ENCODE data around the gene ZCWPW1. TPM values are rescaled to one million over a fixed set of nuclear protein-coding genes. Genes with fewer than 3 reads are reported as not detected.

The ZCWPW1 gene
- total and polyA plus RNA-seq, 7 donors: 1.2 to 9.4 (median 5.4) TPM

- Histone ChIP-seq H3K27ac (peak overlapping the region; percentile 91 to 100 (median 99)), H3K4me1 (peaks cover 0 to 35% (median 29%) of the 10 kb centered on the region in 4 donors), H3K27me3 (no peaks in the 10 kb centered on the region), H3K4me3 (peak overlapping the region in 3 of 4 donors; percentile 61 to 90 (median 85)), H3K36me3 (peaks cover 0 to 16% (median under 1%) of the 10 kb centered on the region in 4 donors), H3K9me3 (no peaks in the 10 kb centered on the region)
- no peak for DNase-seq
- 53 to 67% methylated on average over 16 of the region's 16 CpGs for WGBS, 2 donors
- TF ChIP-seq POLR2A (IDR thresholded peaks at IDR 0.05) (no peak), CTCF (IDR thresholded peaks at IDR 0.05) (no peak), EP300 (IDR thresholded peaks at IDR 0.05) (no peak), POLR2AphosphoS5 (IDR thresholded peaks at IDR 0.05) (no peak)
- intact Hi-C loops (cut with DNase I): no loop called here
Measured at GRCh38 chr7:100427762-100428198, 723 bp downstream of the ZCWPW1 start.

GRCh38 chr7:100426516-100426915 is 2.0 kb downstream of the ZCWPW1 start:
- H3K9me3 ChIP-seq: no peaks in the 10 kb centered on the region
- intact Hi-C loops (cut with DNase I): no loop called here
- H3K36me3 ChIP-seq: peaks cover 0 to 13% (median 0%) of the 10 kb centered on the region in 4 donors
- peaks cover 0 to 22% (median 16%) of the 10 kb centered on the region in 4 donors for H3K4me1 ChIP-seq
- H3K27ac ChIP-seq: no peak overlapping the region
- DNase-seq: no peak
- no peak for TF ChIP-seq POLR2AphosphoS5 (IDR thresholded peaks at IDR 0.05)
- no peak for TF ChIP-seq POLR2A (IDR thresholded peaks at IDR 0.05)
- TF ChIP-seq CTCF (IDR thresholded peaks at IDR 0.05): no peak
- no peak for TF ChIP-seq EP300 (IDR thresholded peaks at IDR 0.05)
- no peaks in the 10 kb centered on the region for H3K27me3 ChIP-seq
- H3K4me3 ChIP-seq: no peak overlapping the region

- no peak for TF ChIP-seq POLR2AphosphoS5 (IDR thresholded peaks at IDR 0.05)
- no peak for TF ChIP-seq CTCF (IDR thresholded peaks at IDR 0.05)
- TF ChIP-seq EP300 (IDR thresholded peaks at IDR 0.05): no peak
- no peak for TF ChIP-seq POLR2A (IDR thresholded peaks at IDR 0.05)
- intact Hi-C loops (cut with DNase I): no loop called here
- no peak overlapping the region for H3K27ac ChIP-seq
- no peak overlapping the region for H3K4me3 ChIP-seq
- DNase-seq: no peak
- no peaks in the 10 kb centered on the region for H3K9me3 ChIP-seq
- H3K36me3 ChIP-seq: peaks cover 0 to 12% (median 0%) of the 10 kb centered on the region in 4 donors
- peaks cover 0 to 11% (median 4%) of the 10 kb centered on the region in 4 donors for H3K4me1 ChIP-seq
- no peaks in the 10 kb centered on the region for H3K27me3 ChIP-seq
- WGBS, 2 donors: 39 to 83% methylated on average over 1 of the region's 1 CpG
Measured at GRCh38 chr7:100425347-100425746, 3.2 kb downstream of the ZCWPW1 start.

DNA sequence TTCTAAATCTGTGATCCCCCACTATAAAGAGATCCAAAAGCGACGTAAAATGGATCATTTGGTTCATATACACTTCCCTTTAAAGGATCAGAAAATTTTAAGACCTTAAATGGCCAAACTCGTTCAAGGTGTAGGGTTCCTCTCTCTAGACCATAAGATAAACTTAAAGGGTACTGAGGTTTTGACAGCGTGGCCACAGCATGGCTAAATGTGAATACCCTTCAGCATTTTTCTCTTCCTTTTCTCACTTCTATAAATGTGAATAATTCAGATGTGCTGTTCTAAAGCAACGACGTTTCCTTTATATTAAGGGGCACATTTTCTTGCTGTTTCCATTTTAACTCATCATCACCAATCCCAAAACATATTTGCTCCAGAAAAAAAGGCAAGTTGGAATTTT is 5.2 kb downstream of the ZCWPW1 start:
- Histone ChIP-seq H3K27me3 (no peaks in the 10 kb centered on the region), H3K36me3 (peaks cover 0 to 12% (median 0%) of the 10 kb centered on the region in 4 donors), H3K9me3 (no peaks in the 10 kb centered on the region), H3K27ac (no peak overlapping the region), H3K4me3 (no peak overlapping the region), H3K4me1 (peaks cover 0 to 7% (median 3%) of the 10 kb centered on the region in 4 donors)
- WGBS, 2 donors: 65 to 88% methylated on average over 6 of the region's 6 CpGs
- intact Hi-C loops (cut with DNase I): no loop called here
- DNase-seq: no peak
- no peak for TF ChIP-seq CTCF (IDR thresholded peaks at IDR 0.05)
- TF ChIP-seq POLR2AphosphoS5 (IDR thresholded peaks at IDR 0.05): no peak
- no peak for TF ChIP-seq POLR2A (IDR thresholded peaks at IDR 0.05)
- no peak for TF ChIP-seq EP300 (IDR thresholded peaks at IDR 0.05)

GRCh38 chr7:100419660-100420226 is 8.8 kb downstream of the ZCWPW1 start:
- TF ChIP-seq POLR2A (IDR thresholded peaks at IDR 0.05): no peak
- TF ChIP-seq POLR2AphosphoS5 (IDR thresholded peaks at IDR 0.05): no peak
- Histone ChIP-seq H3K4me1 (no peaks in the 10 kb centered on the region), H3K36me3 (peaks cover 0 to 12% (median 0%) of the 10 kb centered on the region in 4 donors), H3K9me3 (no peaks in the 10 kb centered on the region), H3K27ac (no peak overlapping the region), H3K4me3 (no peak overlapping the region), H3K27me3 (no peaks in the 10 kb centered on the region)
- intact Hi-C loops (cut with DNase I): no loop called here
- DNase-seq: no peak
- 80 to 88% methylated on average over 1 of the region's 1 CpG for WGBS, 2 donors
